Measurements from ENCODE around the gene PNRC2. TPM values are rescaled to one million over a fixed set of nuclear protein-coding genes. Genes with fewer than 3 reads are reported as not detected.

Gene PNRC2
- total and polyA plus RNA-seq, 2 donors (not counting 3 experiments of a cell fraction or from before 2014, with no cell fraction given) = 70.2 to 77.8 TPM

GRCh38 chr1:23931491-23931880 is 28.1 kb upstream of the PNRC2 start:
- no peak for FAIRE-seq
- Histone ChIP-seq H4K20me1 (replicated peaks; ENCODE audit: control insufficient read depth, extremely low read depth, insufficient read depth, low read length) (no peaks in the 10 kb centered on the region), H3K9me1 (replicated peaks; ENCODE audit: control insufficient read depth, extremely low read depth, insufficient read depth, low read length) (no peaks in the 10 kb centered on the region), H3K4me2 (ENCODE audit: insufficient read depth, low read length) (no peak overlapping the region), H3K4me3 (replicated peaks in 1 of 3; ENCODE audit: insufficient read depth in 1 of 3, low read depth in 1 of 3, low read length in 3 of 3) (no peak overlapping the region), H3K27ac (ENCODE audit: insufficient read depth, low read depth, low read length) (no peak overlapping the region), H3K79me2 (ENCODE audit: control insufficient read depth, insufficient read depth, low read length) (no peaks in the 10 kb centered on the region), H3K9me3 (replicated peaks; ENCODE audit: control insufficient read depth, insufficient read depth, low read length) (no peaks in the 10 kb centered on the region), H3K36me3 (ENCODE audit: control insufficient read depth in 2 of 2, extremely low read depth in 1 of 2, insufficient read depth in 2 of 2, low read length in 2 of 2) (no peaks in the 10 kb centered on the region), H2AFZ (ENCODE audit: low read depth, low read length) (no peak overlapping the region), H3K4me1 (ENCODE audit: control insufficient read depth, extremely low read depth, insufficient read depth, low read length) (no peaks in the 10 kb centered on the region), H3K9ac (replicated peaks; ENCODE audit: extremely low read depth, insufficient read depth, low read length) (no peak overlapping the region), H3K27me3 (ENCODE audit: control insufficient read depth in 2 of 2, insufficient read depth in 2 of 2, low read length in 2 of 2) (peaks cover 4 to 6% of the 10 kb centered on the region in 2 experiments)
- CTCF ChIA-PET = interaction anchor here (0.9 to 1.5 kb wide), 3 partner anchors 12 to 219 kb away, joined by 3 to 4 read pairs (median 3); no protein-coding TSS in a partner anchor
- POLR2A ChIA-PET = interaction anchor here (0.7 kb wide), 1 partner anchor 21 kb away, joined by 3 read pairs; no protein-coding TSS in a partner anchor
- BruUV-seq (replicated peaks) = no TSS peak
- intact Hi-C loops (cut with micrococcal nuclease) (no loop called here), dilution Hi-C loops (cut with MboI; ENCODE audit: extremely low pct_ligation_motif_present, low sequenced_read_pairs) (no loop called here)
- TF ChIP-seq JUN (IDR thresholded peaks at IDR 0.05; ENCODE audit: borderline replicate concordance, insufficient read depth, insufficient read length, low read depth) = no peak
- no peak for TF ChIP-seq POLR2A (IDR thresholded peaks at IDR 0.05; ENCODE audit: low read depth, low read length)
- no peak for TF ChIP-seq CTCF (IDR thresholded peaks at IDR 0.05; ENCODE audit: extremely low read depth in 1 of 2, insufficient read depth in 1 of 2, low read depth in 1 of 2, low read length in 2 of 2)
- no peak for TF ChIP-seq GATA2 (IDR thresholded peaks at IDR 0.05; ENCODE audit: insufficient read depth, insufficient read length, low read depth, low read length)
- no peak for TF ChIP-seq FOS (IDR thresholded peaks at IDR 0.05; ENCODE audit: borderline replicate concordance, insufficient read depth, low read length)
- TF ChIP-seq POLR2AphosphoS5 (IDR thresholded peaks at IDR 0.05; ENCODE audit: insufficient read depth, low read depth, low read length) = no peak
- no peak for TF ChIP-seq EZH2 (IDR thresholded peaks at IDR 0.05; ENCODE audit: borderline replicate concordance, low read depth, low read length, severe bottlenecking)
- TF ChIP-seq MAX (IDR thresholded peaks at IDR 0.05; ENCODE audit: insufficient read depth, insufficient read length) = no peak
- TF ChIP-seq MYC (IDR thresholded peaks at IDR 0.05; ENCODE audit: low read depth, low read length) = no peak
- no peak for DNase-seq (ENCODE audit: low read depth, low spot score)

Measured in endothelial cell of umbilical vein (primary cell).